Measurements from ENCODE around the gene ANKRD11. TPM values are rescaled to one million over a fixed set of nuclear protein-coding genes. Genes with fewer than 3 reads are reported as not detected.
A peak's percentile ranks its signal among the peaks of the same experiment; 100 is the strongest.

The ANKRD11 gene
- total and polyA plus RNA-seq, 7 experiments from 2014 or later: 8.7 to 254 (median 239) TPM

DNA sequence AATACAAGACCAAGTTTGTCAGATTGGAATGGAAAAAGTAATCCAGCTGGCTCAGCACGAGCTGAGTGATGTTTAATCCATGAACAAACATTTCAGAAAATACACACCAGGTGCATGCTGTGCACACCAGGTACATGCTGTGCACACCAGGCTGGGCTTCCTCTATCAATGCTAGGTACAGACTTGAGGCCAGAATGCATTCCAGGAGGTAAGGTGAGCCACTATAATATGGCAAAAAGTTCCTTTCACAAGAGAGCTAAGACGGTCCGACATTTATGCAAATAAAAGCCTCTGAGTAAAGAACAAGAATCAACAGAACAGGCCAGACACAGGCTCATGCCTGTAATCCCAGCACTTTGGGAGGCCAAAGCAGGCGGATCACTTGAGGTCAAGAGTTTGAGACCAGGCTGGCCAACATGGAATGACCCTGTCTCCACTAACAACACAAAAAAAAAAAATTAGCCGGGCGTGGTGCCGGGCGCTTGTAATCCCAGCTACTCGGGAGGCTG, 144.7 kb downstream of the ANKRD11 start:
- intact Hi-C loops (cut with micrococcal nuclease): no loop called here
- H3K4me1 ChIP-seq (ENCODE audit: control insufficient read depth in 2 of 2, insufficient read depth in 2 of 2, low read length in 2 of 2): peaks cover 33 to 54% of the 10 kb centered on the region in 2 donors
- no peaks in the 10 kb centered on the region for H3K9me3 ChIP-seq (ENCODE audit: control insufficient read depth in 2 of 3, low read length in 3 of 3)
- peak overlapping the region in 5 of 10 donors; percentile 12 to 35 (median 27) for H3K4me3 Mint-ChIP-seq
- no peak overlapping the region for H3K27ac ChIP-seq (ENCODE audit: low read depth, low read length)
- no peaks in the 10 kb centered on the region for H3K27me3 ChIP-seq (ENCODE audit: control insufficient read depth in 2 of 2, insufficient read depth in 2 of 2, low read length in 2 of 2)
- peak overlapping the region in 3 of 9 donors; percentile 20 to 83 (median 41) for H3K27ac Mint-ChIP-seq
- ChIA-PET CTCF (interaction anchor here (0.6 to 0.8 kb wide), 2 partner anchors 129 to 210 kb away, joined by 3 read pairs; no protein-coding TSS in a partner anchor), POLR2A (no interaction called here)
- H3K27me3 Mint-ChIP-seq: no peaks in the 10 kb centered on the region
- ATAC-seq (no peak), DNase-seq (no peak)
- peaks cover 0 to 16% (median 0%) of the 10 kb centered on the region in 5 donors for H3K36me3 Mint-ChIP-seq
- no peak overlapping the region for H3K4me3 ChIP-seq (ENCODE audit: low read length)
- H3K9me3 Mint-ChIP-seq: no peaks in the 10 kb centered on the region
- peaks cover 60 to 93% (median 80%) of the 10 kb centered on the region in 7 donors for H3K4me1 Mint-ChIP-seq
- peaks cover 0 to 5% (median 0%) of the 10 kb centered on the region in 3 experiments for H3K36me3 ChIP-seq (ENCODE audit: control insufficient read depth in 2 of 3, insufficient read depth in 3 of 3, low read length in 3 of 3)

DNA sequence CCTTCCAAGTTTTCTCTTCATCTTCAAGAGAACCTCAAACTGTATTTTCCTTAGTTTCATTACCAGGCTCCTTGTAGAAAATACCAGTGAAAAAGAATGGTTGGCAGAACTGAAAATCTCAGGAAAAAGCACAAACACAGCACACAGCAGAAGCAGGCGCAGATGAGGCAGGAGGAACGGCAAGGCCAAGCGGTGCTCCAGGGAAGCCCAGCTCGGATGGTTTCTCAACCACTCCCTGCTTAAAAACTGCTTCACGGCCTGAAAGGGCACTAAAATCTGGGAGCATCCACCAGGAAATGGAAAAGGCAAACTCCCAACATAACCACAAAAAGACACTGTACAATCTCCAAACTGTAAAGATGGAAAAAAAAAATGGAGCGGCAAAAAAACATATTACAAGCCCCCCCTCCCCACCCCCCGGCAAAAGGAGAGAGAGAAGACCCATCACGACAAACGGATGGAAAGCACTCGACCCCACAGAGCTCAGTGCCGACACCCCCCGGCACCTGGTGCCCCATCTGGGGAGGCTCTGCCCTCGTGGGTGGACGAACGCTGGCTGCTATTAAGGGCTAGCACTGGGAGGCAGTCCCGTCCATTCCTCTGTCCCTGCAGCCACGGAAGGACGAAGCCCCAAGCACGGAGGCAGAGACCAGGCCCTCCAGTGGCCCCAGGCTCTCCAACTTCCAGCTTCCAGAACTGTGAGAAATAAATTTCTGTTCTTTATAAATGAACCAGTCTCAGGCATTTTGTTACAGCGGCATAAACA, 145.3 kb downstream of the ANKRD11 start:
- H3K27ac Mint-ChIP-seq: peak overlapping the region in 2 of 9 donors; percentile 20 to 83
- DNase-seq (no peak), ATAC-seq (no peak)
- H3K27me3 Mint-ChIP-seq: no peaks in the 10 kb centered on the region
- peaks cover 0 to 5% (median 0%) of the 10 kb centered on the region in 3 experiments for H3K36me3 ChIP-seq (ENCODE audit: control insufficient read depth in 2 of 3, insufficient read depth in 3 of 3, low read length in 3 of 3)
- intact Hi-C loops (cut with micrococcal nuclease): no loop called here
- H3K4me1 Mint-ChIP-seq: peaks cover 56 to 93% (median 80%) of the 10 kb centered on the region in 7 donors
- H3K4me3 ChIP-seq (ENCODE audit: low read length): no peak overlapping the region
- no peak overlapping the region for H3K27ac ChIP-seq (ENCODE audit: low read depth, low read length)
- H3K4me1 ChIP-seq (ENCODE audit: control insufficient read depth in 2 of 2, insufficient read depth in 2 of 2, low read length in 2 of 2): peaks cover 29 to 48% of the 10 kb centered on the region in 2 donors
- no peaks in the 10 kb centered on the region for H3K27me3 ChIP-seq (ENCODE audit: control insufficient read depth in 2 of 2, insufficient read depth in 2 of 2, low read length in 2 of 2)
- peaks cover 0 to 15% (median 0%) of the 10 kb centered on the region in 5 donors for H3K36me3 Mint-ChIP-seq
- H3K4me3 Mint-ChIP-seq: peak overlapping the region in 5 of 10 donors; percentile 18 to 35 (median 27)
- POLR2A ChIA-PET: no interaction called here
- CTCF ChIA-PET: interaction anchor here (0.6 to 0.8 kb wide), 2 partner anchors 130 to 211 kb away, joined by 3 read pairs; no protein-coding TSS in a partner anchor
- H3K9me3 ChIP-seq (ENCODE audit: control insufficient read depth in 2 of 3, low read length in 3 of 3): no peaks in the 10 kb centered on the region
- no peaks in the 10 kb centered on the region for H3K9me3 Mint-ChIP-seq

DNA sequence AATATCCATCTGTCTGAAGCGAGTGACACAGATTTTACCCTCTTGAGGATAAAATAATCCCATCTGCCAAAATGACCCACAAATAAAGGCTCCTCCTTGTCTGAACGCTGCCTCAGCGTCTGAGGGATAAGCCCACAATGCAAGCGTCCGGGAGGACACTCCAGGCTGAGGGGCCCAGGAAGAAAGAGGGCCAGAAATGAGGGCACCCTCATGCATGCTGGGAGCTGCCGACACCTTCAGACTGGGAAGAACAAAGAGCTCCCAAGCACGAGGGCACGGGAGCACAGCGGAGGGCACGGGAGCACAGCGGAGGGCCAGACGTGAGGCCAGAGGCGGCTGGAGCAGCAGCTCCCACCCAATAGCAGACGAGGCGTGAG, 145.9 kb downstream of the ANKRD11 start:
- DNase-seq (no peak), ATAC-seq (no peak)
- H3K4me1 Mint-ChIP-seq: peaks cover 54 to 92% (median 78%) of the 10 kb centered on the region in 7 donors
- no peaks in the 10 kb centered on the region for H3K27me3 ChIP-seq (ENCODE audit: control insufficient read depth in 2 of 2, insufficient read depth in 2 of 2, low read length in 2 of 2)
- no peak overlapping the region for H3K4me3 ChIP-seq (ENCODE audit: low read length)
- H3K36me3 ChIP-seq (ENCODE audit: control insufficient read depth in 2 of 3, insufficient read depth in 3 of 3, low read length in 3 of 3): peaks cover 0 to 5% (median 0%) of the 10 kb centered on the region in 3 experiments
- no peaks in the 10 kb centered on the region for H3K9me3 ChIP-seq (ENCODE audit: control insufficient read depth in 2 of 3, low read length in 3 of 3)
- peak overlapping the region in 1 of 9 donors; percentile 59 for H3K27ac Mint-ChIP-seq
- ChIA-PET CTCF (no interaction called here), POLR2A (no interaction called here)
- H3K9me3 Mint-ChIP-seq: no peaks in the 10 kb centered on the region
- H3K27me3 Mint-ChIP-seq: no peaks in the 10 kb centered on the region
- H3K27ac ChIP-seq (ENCODE audit: low read depth, low read length): no peak overlapping the region
- intact Hi-C loops (cut with micrococcal nuclease): no loop called here
- peaks cover 0 to 15% (median 0%) of the 10 kb centered on the region in 5 donors for H3K36me3 Mint-ChIP-seq
- H3K4me3 Mint-ChIP-seq: peak overlapping the region in 2 of 10 donors; percentile 21 to 47
- H3K4me1 ChIP-seq (ENCODE audit: control insufficient read depth in 2 of 2, insufficient read depth in 2 of 2, low read length in 2 of 2): peaks cover 24 to 42% of the 10 kb centered on the region in 2 donors

DNA sequence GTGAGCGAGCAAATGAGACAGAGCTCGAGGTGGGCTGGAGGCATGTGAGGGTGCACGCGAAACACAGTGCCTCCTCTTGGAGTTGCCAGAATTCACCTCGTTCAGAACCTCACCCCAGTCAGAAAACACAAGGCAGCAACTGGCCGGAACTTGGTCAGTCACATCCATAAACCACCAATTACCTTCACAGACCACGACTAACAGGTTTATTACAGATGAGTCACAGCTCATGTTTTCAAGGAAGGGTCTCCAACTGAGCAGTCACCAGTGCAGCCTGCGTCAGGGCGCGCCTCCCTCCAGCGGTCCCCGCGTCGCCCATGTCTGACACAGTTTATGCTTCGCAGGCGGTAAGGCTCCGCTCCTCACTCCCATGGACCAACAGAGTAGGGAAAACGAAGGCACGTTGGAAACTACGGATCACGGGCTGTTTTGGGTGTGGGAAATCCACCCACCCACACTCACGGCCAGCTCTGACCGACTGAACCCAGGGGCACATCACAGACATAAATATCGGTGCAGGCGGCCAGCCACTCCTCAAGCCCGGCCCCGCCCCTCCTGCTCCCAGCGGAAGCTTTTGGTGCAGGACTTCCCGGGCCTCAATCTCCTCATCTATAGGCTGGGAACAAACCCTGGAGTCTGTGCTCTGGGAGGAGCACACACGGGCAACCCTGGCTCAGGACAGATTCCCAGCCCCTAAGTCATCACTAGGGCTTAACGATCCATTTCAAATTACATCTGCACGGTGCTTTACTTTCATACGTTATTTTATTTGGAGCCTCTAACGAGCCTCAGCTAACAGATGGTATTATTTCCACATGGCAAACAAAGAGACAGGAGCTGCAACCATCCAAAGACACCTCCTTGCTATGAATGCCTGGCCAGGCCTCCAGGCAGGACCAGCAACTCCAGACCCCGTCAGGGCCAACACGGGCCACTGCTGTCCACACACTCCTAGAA, 146.6 kb downstream of the ANKRD11 start:
- intact Hi-C loops (cut with micrococcal nuclease): no loop called here
- Histone ChIP-seq H3K36me3 (ENCODE audit: control insufficient read depth in 2 of 3, insufficient read depth in 3 of 3, low read length in 3 of 3) (peaks cover 0 to 5% (median 0%) of the 10 kb centered on the region in 3 experiments), H3K4me3 (ENCODE audit: low read length) (no peak overlapping the region), H3K4me1 (ENCODE audit: control insufficient read depth in 2 of 2, insufficient read depth in 2 of 2, low read length in 2 of 2) (peaks cover 21 to 39% of the 10 kb centered on the region in 2 donors), H3K27ac (ENCODE audit: low read depth, low read length) (no peak overlapping the region), H3K9me3 (ENCODE audit: control insufficient read depth in 2 of 3, low read length in 3 of 3) (no peaks in the 10 kb centered on the region), H3K27me3 (ENCODE audit: control insufficient read depth in 2 of 2, insufficient read depth in 2 of 2, low read length in 2 of 2) (no peaks in the 10 kb centered on the region)
- peaks cover 55 to 91% (median 80%) of the 10 kb centered on the region in 7 donors for H3K4me1 Mint-ChIP-seq
- no peak for ATAC-seq
- no peak for DNase-seq
- no peaks in the 10 kb centered on the region for H3K27me3 Mint-ChIP-seq
- peak overlapping the region in 4 of 9 donors; percentile 28 to 81 (median 50) for H3K27ac Mint-ChIP-seq
- peak overlapping the region in 5 of 10 donors; percentile 30 to 58 (median 41) for H3K4me3 Mint-ChIP-seq
- CTCF ChIA-PET: interaction anchor here (1.5 kb wide), 1 partner anchor 16 kb away, joined by 3 read pairs; no protein-coding TSS in a partner anchor
- POLR2A ChIA-PET: interaction anchor here (0.6 kb wide), 1 partner anchor 106 kb away, joined by 3 read pairs; no protein-coding TSS in a partner anchor
- no peaks in the 10 kb centered on the region for H3K9me3 Mint-ChIP-seq
- peaks cover 0 to 15% (median 0%) of the 10 kb centered on the region in 5 donors for H3K36me3 Mint-ChIP-seq

DNA sequence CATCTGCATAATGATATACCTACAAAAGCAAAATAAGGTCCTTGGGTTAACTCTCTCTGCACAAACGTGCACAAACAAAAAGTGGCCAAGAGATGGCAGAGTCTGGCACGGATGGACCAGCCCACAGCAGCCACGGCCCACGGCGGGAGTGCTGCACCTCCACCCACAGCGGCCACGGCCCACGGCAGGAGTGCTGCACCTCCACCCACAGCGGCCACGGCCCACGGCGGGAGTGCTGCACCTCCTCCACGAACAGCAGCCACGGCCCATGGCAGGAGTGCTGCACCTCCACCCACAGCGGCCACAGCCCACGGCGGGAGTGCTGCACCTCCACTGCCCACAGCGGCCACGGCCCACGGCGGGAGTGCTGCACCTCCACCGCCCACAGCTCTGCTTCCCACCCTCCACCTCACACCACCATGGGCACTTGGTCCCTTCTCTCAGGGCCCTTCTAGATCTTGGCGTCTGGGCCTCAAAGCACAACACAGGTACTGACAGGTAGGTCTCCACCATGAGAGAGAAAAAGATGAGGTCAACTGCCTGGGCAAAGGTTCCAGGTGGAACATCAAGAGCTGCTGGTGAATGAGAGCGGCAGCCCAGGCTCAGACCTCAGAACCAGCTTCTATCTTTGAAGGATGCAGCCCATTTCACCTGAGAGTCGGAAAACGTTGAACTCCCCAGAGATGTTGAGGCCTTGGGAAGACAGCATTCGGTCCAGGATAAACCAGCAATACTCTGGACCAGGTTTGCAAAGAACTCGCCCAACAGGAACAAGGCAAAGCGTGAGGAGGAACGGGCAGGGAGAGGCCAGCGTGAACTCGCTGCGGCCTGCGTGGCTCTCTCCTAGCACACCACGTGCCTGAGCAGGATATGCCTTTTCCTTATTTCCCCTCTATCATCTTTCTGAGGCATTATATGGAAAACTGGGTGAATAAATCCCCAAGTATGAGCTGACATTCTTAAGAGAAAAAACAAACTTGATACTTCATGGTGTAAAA, 148.4 kb downstream of the ANKRD11 start:
- ChIA-PET POLR2A (no interaction called here), CTCF (no interaction called here)
- no peaks in the 10 kb centered on the region for H3K9me3 ChIP-seq (ENCODE audit: control insufficient read depth in 2 of 3, low read length in 3 of 3)
- peak overlapping the region in 2 of 10 donors; percentile 23 to 27 for H3K4me3 Mint-ChIP-seq
- no peak overlapping the region for H3K27ac ChIP-seq (ENCODE audit: low read depth, low read length)
- DNase-seq (no peak), ATAC-seq (peak; percentile 45)
- no peaks in the 10 kb centered on the region for H3K27me3 ChIP-seq (ENCODE audit: control insufficient read depth in 2 of 2, insufficient read depth in 2 of 2, low read length in 2 of 2)
- intact Hi-C loops (cut with micrococcal nuclease): no loop called here
- H3K4me3 ChIP-seq (ENCODE audit: low read length): no peak overlapping the region
- H3K27me3 Mint-ChIP-seq: no peaks in the 10 kb centered on the region
- H3K36me3 ChIP-seq (ENCODE audit: control insufficient read depth in 2 of 3, insufficient read depth in 3 of 3, low read length in 3 of 3): peaks cover 0 to 5% (median 0%) of the 10 kb centered on the region in 3 experiments
- peaks cover 0 to 15% (median 0%) of the 10 kb centered on the region in 5 donors for H3K36me3 Mint-ChIP-seq
- peaks cover 45 to 85% (median 72%) of the 10 kb centered on the region in 7 donors for H3K4me1 Mint-ChIP-seq
- H3K4me1 ChIP-seq (ENCODE audit: control insufficient read depth in 2 of 2, insufficient read depth in 2 of 2, low read length in 2 of 2): peaks cover 19 to 36% of the 10 kb centered on the region in 2 donors
- H3K9me3 Mint-ChIP-seq: no peaks in the 10 kb centered on the region
- H3K27ac Mint-ChIP-seq: peak overlapping the region in 7 of 9 donors; percentile 23 to 79 (median 69)

All from naive thymus-derived CD4-positive, alpha-beta T cell (primary cell).